Sigmoid colon (tissue), 7 donors: Measurements from ENCODE around the gene RUNX2. TPM values are rescaled to one million over a fixed set of nuclear protein-coding genes. Genes with fewer than 3 reads are reported as not detected.

Source experiments
- DNase-seq: peaks from one replicate; pipeline ENCODE4 v3.0.0-alpha.2; 2019
- H3K27ac ChIP-seq, 4 donors: fragments of 200-600 bp; sonication (generic); one replicate each; pipeline ENCODE4 v1.5.1; 2016 to 2019; ENCODE audit warnings: mild to moderate bottlenecking in 1 of 4
- H3K27me3 ChIP-seq, 3 donors: fragments of 200-600 bp; sonication (generic); one replicate each; pipeline ENCODE4 v1.5.1; 2019; ENCODE audit warnings: mild to moderate bottlenecking in 1 of 3
- H3K36me3 ChIP-seq, 4 donors: fragments of 200-600 bp; sonication (generic); one replicate each; pipeline ENCODE4 v1.5.1; 2016 to 2019
- H3K4me1 ChIP-seq, 4 donors: fragments of 200-600 bp; sonication (generic); one replicate each; pipeline ENCODE4 v1.5.1; 2017 to 2019
- H3K4me3 ChIP-seq, 4 donors: fragments of 200-600 bp; sonication (generic); one replicate each; pipeline ENCODE4 v1.5.1; 2017 to 2019; ENCODE audit warnings: mild to moderate bottlenecking in 2 of 4, moderate library complexity in 1 of 4
- H3K9me3 ChIP-seq, 4 donors: fragments of 200-600 bp in 3 of 4; sonication (generic) in 3 of 4; one replicate each; pipeline versions ENCODE4 v1.5.1 to v1.6.1; 2013 to 2019
- CTCF ChIP-seq, 4 experiments: fragments of 450-650 bp in 3 of 4; fragments of 200-600 bp in 1 of 4; IDR thresholded peaks; one replicate each; pipeline ENCODE4 v1.5.1; 2016 to 2019; ENCODE audit warnings: antibody characterized with exemption in 4 of 4, mild to moderate bottlenecking in 3 of 4, moderate library complexity in 2 of 4
- EP300 ChIP-seq, 4 donors: sonication (generic); formaldehyde crosslinking; IDR thresholded peaks; one replicate each; pipeline ENCODE4 v1.6.1; 2017; ENCODE audit warnings: antibody characterized with exemption in 4 of 4
- POLR2A ChIP-seq, 2 donors: fragments of 450-650 bp; IDR thresholded peaks; one replicate each; pipeline ENCODE4 v1.6.1; 2016; ENCODE audit warnings: antibody characterized with exemption in 2 of 2, mild to moderate bottlenecking in 2 of 2, moderate library complexity in 2 of 2
- POLR2AphosphoS5 ChIP-seq, 4 donors: sonication (generic); formaldehyde crosslinking; IDR thresholded peaks; one replicate each; pipeline ENCODE4 v1.6.1; 2017; ENCODE audit warnings: antibody characterized with exemption in 4 of 4
- WGBS, 2 donors: extraction: QIAGEN DNeasy Blood & Tissue Kit; methylation state at CpG; one replicate each; pipeline ENCODE4 v1.1.7; 2013; 5-methylcytosine and 5-hydroxymethylcytosine counted together
- intact Hi-C: fragments of 100-400 bp; cut with DNase I; formaldehyde crosslinking; loops from one replicate; pipeline ENCODE4 v1.15.1; 2023
- polyA plus RNA-seq, 3 donors: library from polyadenylated mRNA; stranded (reverse); fragments of 200-250 nt; gene quantifications; one replicate each; pipeline ENCODE4 v1.2.3, GENCODE V29; 2013
- total RNA-seq, 4 donors: library from RNA; depleted of rRNA; stranded (reverse); fragments of >200 nt; gene quantifications; one replicate each; pipeline ENCODE4 v1.1.0, GENCODE V29; 2016
- donor health status: healthy with polysubstance abuse.
- donor health status: Bipolar disorder and iron deficiency.
- donor health status: healthy.

The RUNX2 gene
- total and polyA plus RNA-seq, 7 donors = 0.92 to 4.7 (median 2.9) TPM

- intact Hi-C loops = no loop called here
- WGBS, 2 donors = 94% methylated on average over 3 of the region's 3 CpGs
- TF ChIP-seq POLR2A (IDR thresholded peaks at IDR 0.05) (no peak), POLR2AphosphoS5 (IDR thresholded peaks at IDR 0.05) (no peak), CTCF (IDR thresholded peaks at IDR 0.05) (no peak), EP300 (IDR thresholded peaks at IDR 0.05) (no peak)
Observed at GRCh38 chr6:45507186-45507585, 179.1 kb downstream of the RUNX2 start.

GRCh38 chr6:45509426-45509825, 181.3 kb downstream of the RUNX2 start:
- Histone ChIP-seq H3K27ac (no peak overlapping the region), H3K27me3 (no peaks in the 10 kb centered on the region), H3K4me1 (peaks cover 0 to 16% (median 13%) of the 10 kb centered on the region in 4 donors), H3K36me3 (no peaks in the 10 kb centered on the region), H3K9me3 (no peaks in the 10 kb centered on the region), H3K4me3 (no peak overlapping the region)
- 90 to 96% methylated on average over 4 of the region's 4 CpGs for WGBS, 2 donors
- DNase-seq = no peak
- intact Hi-C loops = no loop called here
- TF ChIP-seq CTCF (IDR thresholded peaks at IDR 0.05) (no peak), POLR2A (IDR thresholded peaks at IDR 0.05) (no peak), EP300 (IDR thresholded peaks at IDR 0.05) (no peak), POLR2AphosphoS5 (IDR thresholded peaks at IDR 0.05) (no peak)

More at GRCh38 chr6:45507186-45507585, 179.1 kb downstream of the RUNX2 start:
- H3K4me1 ChIP-seq = peaks cover 0 to 18% (median 17%) of the 10 kb centered on the region in 4 donors
- H3K27ac ChIP-seq = no peak overlapping the region
- no peak for DNase-seq
- H3K4me3 ChIP-seq = no peak overlapping the region
- H3K36me3 ChIP-seq = no peaks in the 10 kb centered on the region
- no peaks in the 10 kb centered on the region for H3K27me3 ChIP-seq
- no peaks in the 10 kb centered on the region for H3K9me3 ChIP-seq

GRCh38 chr6:45512717-45513116, 184.6 kb downstream of the RUNX2 start:
- Histone ChIP-seq H3K4me3 (no peak overlapping the region), H3K27ac (no peak overlapping the region), H3K27me3 (no peaks in the 10 kb centered on the region), H3K4me1 (peaks cover 0 to 4% (median under 1%) of the 10 kb centered on the region in 4 donors), H3K9me3 (no peaks in the 10 kb centered on the region), H3K36me3 (no peaks in the 10 kb centered on the region)
- intact Hi-C loops = no loop called here
- WGBS, 2 donors = 96% methylated on average over 3 of the region's 3 CpGs
- no peak for TF ChIP-seq POLR2AphosphoS5 (IDR thresholded peaks at IDR 0.05)
- no peak for TF ChIP-seq CTCF (IDR thresholded peaks at IDR 0.05)
- no peak for TF ChIP-seq EP300 (IDR thresholded peaks at IDR 0.05)
- no peak for TF ChIP-seq POLR2A (IDR thresholded peaks at IDR 0.05)
- no peak for DNase-seq

GRCh38 chr6:45513213-45513618, 185.1 kb downstream of the RUNX2 start:
- DNase-seq = no peak
- no peak overlapping the region for H3K27ac ChIP-seq
- 84 to 93% methylated on average over 9 of the region's 9 CpGs for WGBS, 2 donors
- H3K36me3 ChIP-seq = no peaks in the 10 kb centered on the region
- H3K4me3 ChIP-seq = no peak overlapping the region
- H3K4me1 ChIP-seq = peaks cover 0 to 7% (median 2%) of the 10 kb centered on the region in 4 donors
- no peaks in the 10 kb centered on the region for H3K9me3 ChIP-seq
- intact Hi-C loops = no loop called here
- no peak for TF ChIP-seq POLR2AphosphoS5 (IDR thresholded peaks at IDR 0.05)
- no peak for TF ChIP-seq CTCF (IDR thresholded peaks at IDR 0.05)
- no peak for TF ChIP-seq POLR2A (IDR thresholded peaks at IDR 0.05)
- TF ChIP-seq EP300 (IDR thresholded peaks at IDR 0.05) = no peak
- H3K27me3 ChIP-seq = no peaks in the 10 kb centered on the region

GRCh38 chr6:45513843-45514242, 185.7 kb downstream of the RUNX2 start:
- intact Hi-C loops = no loop called here
- H3K4me1 ChIP-seq = peaks cover 0 to 13% (median 2%) of the 10 kb centered on the region in 4 donors
- DNase-seq = no peak
- H3K27me3 ChIP-seq = no peaks in the 10 kb centered on the region
- no peak overlapping the region for H3K4me3 ChIP-seq
- TF ChIP-seq EP300 (IDR thresholded peaks at IDR 0.05) (no peak), POLR2AphosphoS5 (IDR thresholded peaks at IDR 0.05) (no peak), POLR2A (IDR thresholded peaks at IDR 0.05) (no peak), CTCF (IDR thresholded peaks at IDR 0.05) (no peak)
- H3K36me3 ChIP-seq = no peaks in the 10 kb centered on the region
- no peak overlapping the region for H3K27ac ChIP-seq
- 87 to 98% methylated on average over 4 of the region's 4 CpGs for WGBS, 2 donors
- no peaks in the 10 kb centered on the region for H3K9me3 ChIP-seq
